Measurements from ENCODE around the gene MAN2B2.
"Not testable (repeated sequence)": the region's sequence is repeated elsewhere in the genome, so short reads cannot be mapped to it uniquely, and the experiment has no call there.

The MAN2B2 gene

GRCh38 chr4:6647582-6648230, 72.7 kb downstream of the MAN2B2 start:
- Mint-ChIP-seq H3K9me3 (no peaks in the 10 kb centered on the region), H3K4me1 (peaks cover 13% of the 10 kb centered on the region), H3K27ac (no peak overlapping the region), H3K36me3 (ENCODE audit: low read depth) (peaks cover 25% of the 10 kb centered on the region), H3K4me3 (no peak overlapping the region), H3K27me3 (ENCODE audit: low read depth) (no peaks in the 10 kb centered on the region)
- TF ChIP-seq CTCF (IDR thresholded peaks at IDR 0.05; ENCODE audit: unreplicated experiment in 3 of 3) = no peak

GRCh38 chr4:6649216-6649615, 74.2 kb downstream of the MAN2B2 start:
- Mint-ChIP-seq H3K36me3 (ENCODE audit: low read depth) (peaks cover 13% of the 10 kb centered on the region), H3K27ac (no peak overlapping the region), H3K4me3 (no peak overlapping the region), H3K27me3 (ENCODE audit: low read depth) (no peaks in the 10 kb centered on the region), H3K9me3 (peaks cover 5% of the 10 kb centered on the region), H3K4me1 (no peaks in the 10 kb centered on the region)
- TF ChIP-seq CTCF (IDR thresholded peaks at IDR 0.05; ENCODE audit: unreplicated experiment in 3 of 3) = no peak

- not testable (repeated sequence) for H3K4me3 Mint-ChIP-seq; H3K9me3 Mint-ChIP-seq; H3K27me3 Mint-ChIP-seq (ENCODE audit: low read depth); H3K4me1 Mint-ChIP-seq; H3K27ac Mint-ChIP-seq; H3K36me3 Mint-ChIP-seq (ENCODE audit: low read depth)
These were observed 79.2 kb downstream of the MAN2B2 start for GRCh38 chr4:6654211-6654610.

GRCh38 chr4:6655291-6655690, 80.3 kb downstream of the MAN2B2 start:
- not testable (repeated sequence) for H3K9me3 Mint-ChIP-seq, H3K27ac Mint-ChIP-seq

GRCh38 chr4:6655924-6656323, 80.9 kb downstream of the MAN2B2 start:
- Mint-ChIP-seq H3K9me3 (peaks cover 6% of the 10 kb centered on the region), H3K27me3 (ENCODE audit: low read depth) (no peaks in the 10 kb centered on the region), H3K36me3 (ENCODE audit: low read depth) (peaks cover 3% of the 10 kb centered on the region), H3K4me3 (no peak overlapping the region), H3K4me1 (no peaks in the 10 kb centered on the region), H3K27ac (no peak overlapping the region)
- TF ChIP-seq CTCF (IDR thresholded peaks at IDR 0.05; ENCODE audit: unreplicated experiment in 3 of 3) = no peak

More at GRCh38 chr4:6655291-6655690, 80.3 kb downstream of the MAN2B2 start:
- not testable (repeated sequence) for H3K4me1 Mint-ChIP-seq; H3K36me3 Mint-ChIP-seq (ENCODE audit: low read depth); H3K27me3 Mint-ChIP-seq (ENCODE audit: low read depth); H3K4me3 Mint-ChIP-seq

GRCh38 chr4:6657242-6658208, 82.5 kb downstream of the MAN2B2 start:
- Mint-ChIP-seq H3K9me3 (peaks cover 6% of the 10 kb centered on the region), H3K4me3 (peak overlapping the region in 1 of 3 experiments; percentile 73), H3K36me3 (ENCODE audit: low read depth) (peaks cover 3% of the 10 kb centered on the region), H3K27ac (peak overlapping the region in 2 of 3 experiments; percentile 49 to 64), H3K27me3 (ENCODE audit: low read depth) (no peaks in the 10 kb centered on the region), H3K4me1 (no peaks in the 10 kb centered on the region)
- TF ChIP-seq CTCF (IDR thresholded peaks at IDR 0.05; ENCODE audit: unreplicated experiment in 3 of 3) = no peak

All from nephron (organoid).